HG02678 (cell line): ENCODE data around the gene AGAP1.

ENCODE experiments used
- ATAC-seq: cut with Tn5 transposase; IDR thresholded peaks from one replicate; pipeline ENCODE4 v1.9.1; 2021; ENCODE audit warnings: mild to moderate bottlenecking, moderate library complexity; ENCODE audit not compliant: unreplicated experiment

The AGAP1 gene

GRCh38 chr2:235530735-235531134 is 36.9 kb downstream of the AGAP1 start:
- ATAC-seq, result no peak

DNA sequence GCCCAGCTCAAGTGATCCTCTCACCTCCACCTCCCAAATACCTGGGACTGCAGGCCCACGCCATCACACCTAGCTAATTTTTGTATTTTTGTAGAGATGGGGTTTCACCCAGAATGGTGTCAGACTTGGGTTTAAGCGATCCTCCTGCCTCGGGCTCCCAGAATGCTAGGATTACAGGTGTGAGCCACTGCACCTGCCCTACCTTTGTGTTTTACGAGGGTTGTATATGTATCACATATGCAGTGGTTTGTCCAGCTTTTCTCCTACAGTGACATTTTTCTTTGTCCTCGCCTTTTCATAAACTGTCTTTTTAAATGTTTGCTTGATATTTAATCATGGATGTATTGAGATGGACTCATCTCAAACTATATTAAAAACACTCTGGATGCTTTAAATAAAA is 38.5 kb downstream of the AGAP1 start:
- no peak for ATAC-seq

- ATAC-seq, result no peak
Measured at GRCh38 chr2:235533198-235533597, 39.4 kb downstream of the AGAP1 start.

DNA sequence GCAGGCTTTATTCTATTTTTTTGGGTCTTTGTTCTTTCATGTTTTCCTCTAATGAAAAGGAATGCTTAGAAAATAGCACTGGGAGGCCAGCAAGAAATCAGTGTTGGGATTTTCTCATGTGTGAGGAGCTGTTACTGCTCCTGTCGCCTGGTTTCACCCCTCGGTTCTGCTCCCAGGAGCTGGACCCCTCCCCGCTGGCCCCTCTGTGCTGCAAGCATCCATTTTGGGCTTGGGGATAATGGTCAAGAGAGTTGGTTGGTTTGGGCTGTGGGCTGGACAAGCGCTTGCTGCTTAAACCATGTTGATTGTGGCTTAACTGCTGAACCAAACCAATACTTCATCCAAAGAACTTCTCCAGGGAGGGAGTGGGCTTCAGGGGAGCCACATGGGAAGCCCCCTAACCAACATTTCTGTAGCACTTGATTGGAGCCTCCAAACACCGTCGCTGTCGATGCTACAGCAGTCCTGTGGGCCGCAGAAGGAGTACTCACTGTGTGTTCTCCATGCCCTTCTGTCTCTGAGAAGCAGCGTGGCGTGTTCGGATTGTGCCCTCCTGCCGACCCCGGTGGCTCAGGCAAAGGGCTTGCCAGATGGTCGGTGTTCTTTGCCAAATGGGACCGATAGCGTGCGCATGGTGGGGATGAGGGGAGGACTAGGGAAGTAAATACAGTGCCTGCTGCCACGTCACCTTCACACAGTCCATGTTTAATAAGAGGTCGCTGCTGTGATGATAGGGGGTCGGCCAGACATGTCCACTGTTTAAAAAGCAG is 40.0 kb downstream of the AGAP1 start:
- ATAC-seq, result no peak

DNA sequence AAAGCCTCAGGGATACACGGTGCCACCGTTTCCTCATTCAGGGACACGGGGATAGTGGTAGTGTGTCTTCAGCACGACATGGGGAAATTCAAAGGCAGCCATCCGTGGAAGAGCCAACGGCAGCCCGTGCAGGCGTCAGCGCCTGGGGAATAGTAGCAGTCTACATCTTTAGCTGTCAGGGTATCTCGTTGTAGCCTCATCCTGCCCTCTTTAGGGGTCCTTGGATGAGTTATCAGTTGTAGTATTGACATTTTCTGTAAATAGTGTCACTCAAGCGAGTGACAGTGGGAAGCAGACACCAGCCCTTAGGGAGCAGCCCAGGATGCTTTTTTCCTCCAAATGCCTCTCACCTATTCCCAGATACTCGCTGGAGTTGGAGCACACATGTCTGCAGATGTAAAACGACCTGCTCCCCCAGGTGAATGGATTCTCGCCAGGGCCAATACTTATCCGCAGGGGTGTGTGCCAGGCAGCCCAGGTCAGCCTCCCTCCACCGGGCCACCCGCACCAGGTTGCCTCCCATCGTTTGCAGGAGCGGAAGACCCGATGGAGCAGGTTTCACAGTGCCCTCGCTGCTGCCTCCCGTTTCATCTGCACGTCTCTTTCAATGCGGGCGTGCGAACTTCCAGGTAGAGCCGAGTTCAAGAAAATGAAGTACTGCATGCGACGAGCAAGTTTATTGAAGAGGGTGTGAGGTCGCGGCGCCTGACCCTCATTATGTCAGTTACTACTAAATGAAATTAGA is 41.0 kb downstream of the AGAP1 start:
- no peak for ATAC-seq

- no peak for ATAC-seq
Measured at GRCh38 chr2:235535423-235536130, 41.7 kb downstream of the AGAP1 start.

DNA sequence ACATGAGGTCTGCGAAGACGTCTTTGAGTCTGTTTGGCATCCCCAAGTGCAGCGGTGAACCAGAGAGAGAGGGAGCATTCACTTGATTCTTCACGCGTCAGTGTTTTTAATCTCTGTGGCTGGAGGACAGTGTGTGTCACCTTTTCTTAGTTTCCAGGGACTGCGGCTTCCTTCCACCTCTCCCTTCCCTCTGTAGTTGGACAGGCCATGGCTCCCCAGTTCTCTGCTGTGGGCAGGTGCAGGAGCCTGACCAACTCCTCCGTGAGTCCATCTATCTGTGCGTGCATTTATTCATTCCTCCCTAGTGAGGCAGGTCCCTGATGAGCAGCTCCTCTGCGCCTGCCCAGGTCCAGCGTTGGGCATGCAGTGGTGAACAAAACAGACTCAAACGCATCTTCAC is 42.9 kb downstream of the AGAP1 start:
- ATAC-seq, result no peak

GRCh38 chr2:235537186-235537585 is 43.3 kb downstream of the AGAP1 start:
- no peak for ATAC-seq

DNA sequence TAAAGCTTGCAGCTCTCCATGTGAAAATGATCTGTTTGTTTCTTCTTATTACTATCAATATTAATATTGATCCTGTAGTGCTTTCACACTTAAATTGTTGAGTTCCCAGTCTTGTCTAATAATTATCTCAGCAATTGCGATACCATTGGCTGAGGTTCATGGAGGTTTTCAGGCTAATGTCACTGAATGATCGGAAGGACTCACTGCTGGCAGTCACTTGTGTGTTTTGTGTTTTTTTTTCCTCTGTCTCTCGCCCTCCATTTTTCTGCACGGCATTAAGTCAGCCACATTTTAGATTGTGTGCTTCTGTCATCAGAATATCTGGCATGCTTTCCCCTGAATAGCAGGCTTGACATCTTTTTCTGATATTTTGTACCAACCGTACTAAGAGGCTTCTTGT is 43.7 kb downstream of the AGAP1 start:
- no peak for ATAC-seq

GRCh38 chr2:235538144-235538639 is 44.3 kb downstream of the AGAP1 start:
- ATAC-seq, result no peak

GRCh38 chr2:235538981-235539380 is 45.1 kb downstream of the AGAP1 start:
- ATAC-seq, result no peak

DNA sequence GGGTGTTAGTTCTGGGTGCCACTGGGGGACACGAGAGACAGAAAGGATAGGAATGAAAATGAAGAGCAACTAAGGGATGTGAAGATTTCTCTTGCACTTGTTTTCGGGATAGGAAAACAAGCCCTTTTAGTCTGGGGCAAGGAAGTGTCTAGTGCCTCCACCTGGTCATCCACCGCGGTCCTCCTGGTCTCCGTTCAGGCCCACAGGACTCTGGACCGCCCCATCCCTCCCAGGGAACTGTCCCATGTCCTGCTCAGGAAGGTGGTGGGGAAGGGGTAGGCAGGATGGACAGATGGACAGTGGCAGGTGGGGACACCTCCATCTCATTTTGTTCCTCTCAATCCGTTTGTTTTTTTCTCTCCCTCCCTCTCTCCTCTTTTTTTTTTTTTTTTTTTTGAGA is 45.9 kb downstream of the AGAP1 start:
- no peak for ATAC-seq

- ATAC-seq, result no peak
Measured at GRCh38 chr2:235541016-235541415, 47.2 kb downstream of the AGAP1 start.

DNA sequence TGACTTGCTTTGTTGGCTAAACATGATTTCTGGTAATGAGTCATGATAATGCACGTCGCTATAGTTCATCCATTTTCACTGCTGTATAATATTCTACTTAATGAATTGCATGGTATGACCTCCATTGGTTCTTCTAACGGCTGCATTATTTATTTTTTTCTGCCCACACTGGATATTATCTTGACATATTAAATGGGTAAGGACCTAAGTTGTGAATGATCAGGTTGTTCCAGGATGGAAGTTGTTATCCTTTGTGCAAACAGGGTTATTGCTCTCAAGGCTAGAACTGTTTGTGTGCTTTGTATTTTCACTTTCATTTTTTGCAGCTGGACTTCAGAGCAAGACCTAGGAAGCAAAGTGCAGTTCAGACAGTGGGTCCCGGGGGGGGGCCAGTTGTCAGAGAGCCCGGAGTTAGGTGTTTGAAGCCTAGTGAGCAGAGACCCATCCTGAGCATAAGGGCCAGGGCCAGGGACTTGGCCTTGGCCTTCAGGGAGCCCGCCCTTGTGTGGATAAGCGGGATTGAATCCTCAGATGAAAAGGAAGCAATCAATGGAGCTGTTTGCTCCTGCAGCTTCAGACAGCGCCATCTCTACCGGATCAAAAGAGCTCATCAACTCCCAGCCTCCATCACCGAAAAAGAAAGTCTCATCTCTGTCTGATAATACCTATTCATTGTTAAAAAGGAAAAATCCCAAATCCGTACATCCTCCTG is 48.2 kb downstream of the AGAP1 start:
- no peak for ATAC-seq

DNA sequence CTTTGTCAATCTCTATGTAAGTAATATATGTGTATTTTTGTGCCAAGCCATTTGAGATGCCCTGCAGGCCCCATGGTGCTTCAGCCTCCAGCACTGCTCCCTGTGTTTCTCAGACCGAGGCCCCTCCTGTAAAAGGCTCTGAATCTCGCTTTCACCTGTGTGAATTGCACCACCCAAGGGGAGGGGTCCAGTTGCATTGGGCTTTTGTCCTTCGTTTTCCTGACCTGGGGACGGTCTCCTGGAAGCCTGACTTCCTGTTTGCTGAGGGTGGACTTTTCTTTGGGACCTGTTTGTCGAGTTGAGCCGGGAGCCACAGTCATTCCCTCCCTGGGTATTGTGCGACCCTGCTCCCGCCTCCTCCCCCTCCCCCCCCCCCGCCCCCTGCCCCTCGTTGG is 48.9 kb downstream of the AGAP1 start:
- ATAC-seq, result no peak

DNA sequence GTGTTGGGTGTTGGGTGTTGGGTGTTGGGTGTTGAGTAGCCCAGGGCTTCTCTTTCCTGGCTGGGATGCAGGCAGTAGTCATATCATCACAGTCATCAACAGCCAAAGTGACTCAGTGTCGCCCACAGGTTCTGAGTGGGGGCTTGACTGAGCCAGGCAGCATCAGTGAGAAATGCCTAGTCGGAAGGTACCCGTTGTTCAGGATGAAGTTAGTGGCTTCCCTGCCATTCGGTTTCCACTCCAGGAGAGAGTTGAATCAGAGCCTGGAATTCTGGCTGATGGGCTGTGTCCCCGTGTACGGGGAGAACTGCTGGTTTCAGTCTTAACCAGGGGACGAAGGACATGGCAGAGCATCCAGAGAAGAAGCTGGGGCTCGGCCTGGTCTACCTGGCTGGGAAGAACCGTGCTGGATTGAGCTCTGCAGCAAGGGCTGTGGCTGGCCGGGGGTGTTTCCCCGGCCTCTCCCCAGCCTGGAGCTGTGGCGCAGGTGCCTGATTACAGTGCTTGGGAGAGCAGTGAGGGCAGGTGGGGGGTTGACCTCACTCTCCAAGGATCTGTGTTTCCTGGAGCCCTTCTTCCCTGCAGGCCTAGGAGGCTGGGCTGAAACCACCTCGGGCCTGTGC is 49.4 kb downstream of the AGAP1 start:
- no peak for ATAC-seq

DNA sequence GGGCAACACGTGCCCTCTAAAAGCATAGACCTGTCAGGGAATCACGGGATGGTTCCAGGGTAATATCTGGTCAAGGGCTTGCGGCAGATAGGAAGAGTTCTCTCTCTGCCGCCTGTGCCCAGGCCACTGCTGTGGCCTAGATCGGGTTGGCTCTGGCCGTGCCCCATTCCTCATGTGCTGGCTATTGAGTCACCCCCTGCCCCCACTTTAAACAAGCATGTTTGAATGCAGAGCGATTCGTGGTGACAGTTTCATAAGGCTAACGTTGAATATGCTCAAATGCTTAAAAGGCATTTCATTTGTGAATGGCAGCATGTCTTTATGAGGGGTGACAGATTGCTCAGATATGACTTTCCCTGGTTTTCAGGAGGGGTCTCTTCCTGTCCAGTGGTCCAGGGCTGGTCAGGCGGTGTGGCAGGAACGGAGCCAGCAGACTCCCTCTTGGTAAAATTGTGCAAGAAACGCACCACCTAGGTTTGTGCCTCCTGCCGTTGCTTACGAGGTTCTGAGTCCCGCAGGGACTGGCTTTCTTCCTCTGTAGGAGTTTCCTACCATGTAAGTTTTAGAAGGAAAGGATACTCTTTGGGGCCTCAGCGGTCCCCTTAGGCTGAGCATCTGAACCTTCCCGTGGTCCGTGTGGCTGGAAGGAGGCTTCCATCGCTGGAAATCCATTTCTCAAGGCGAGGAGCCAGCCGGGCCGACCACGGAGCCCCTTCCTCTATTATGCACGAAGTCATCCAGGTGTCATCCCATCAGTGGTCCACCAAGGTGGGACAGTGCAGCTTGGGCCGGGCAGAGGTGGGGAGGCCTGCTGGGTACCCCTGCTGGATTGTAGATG is 50.2 kb downstream of the AGAP1 start:
- no peak for ATAC-seq

- ATAC-seq, result no peak
Measured at GRCh38 chr2:235544689-235544969, 50.8 kb downstream of the AGAP1 start.

- ATAC-seq, result no peak
Measured at GRCh38 chr2:235545339-235546150, 51.7 kb downstream of the AGAP1 start.
